ENCODE data around the gene FYN.

Gene FYN

GRCh38 chr6:111723412-111723970, 149.8 kb downstream of the FYN start:
- no peak for DNase-seq

- DNase-seq: peak; percentile 86
Measured at GRCh38 chr6:111722179-111722731, 151.0 kb downstream of the FYN start.

- peak; percentile 39 for DNase-seq
Measured at GRCh38 chr6:111721753-111722154, 151.5 kb downstream of the FYN start.

- no peak for DNase-seq
Measured at GRCh38 chr6:111720931-111721496, 152.2 kb downstream of the FYN start.

GRCh38 chr6:111718990-111719389, 154.3 kb downstream of the FYN start:
- peak; percentile 79 for DNase-seq

- DNase-seq: no peak
Measured at GRCh38 chr6:111718326-111718725, 154.9 kb downstream of the FYN start.

GRCh38 chr6:111717621-111718020, 155.6 kb downstream of the FYN start:
- no peak for DNase-seq

GRCh38 chr6:111716325-111716724, 156.9 kb downstream of the FYN start:
- DNase-seq: no peak

GRCh38 chr6:111715321-111715720, 157.9 kb downstream of the FYN start:
- no peak for DNase-seq

- no peak for DNase-seq
Measured at GRCh38 chr6:111714416-111715270, 158.6 kb downstream of the FYN start.

GRCh38 chr6:111713811-111714210, 159.4 kb downstream of the FYN start:
- no peak for DNase-seq

- no peak for DNase-seq
Measured at GRCh38 chr6:111713236-111713635, 160.0 kb downstream of the FYN start.

- peak; percentile 69 for DNase-seq
Measured at GRCh38 chr6:111711984-111712752, 161.1 kb downstream of the FYN start.

GRCh38 chr6:111711476-111711875, 161.8 kb downstream of the FYN start:
- DNase-seq: no peak

GRCh38 chr6:111710911-111711310, 162.3 kb downstream of the FYN start:
- no peak for DNase-seq

- DNase-seq: no peak
Measured at GRCh38 chr6:111710439-111710838, 162.8 kb downstream of the FYN start.

GRCh38 chr6:111709615-111710398, 163.4 kb downstream of the FYN start:
- DNase-seq: peak; percentile 78

- DNase-seq: no peak
Measured at GRCh38 chr6:111709201-111709600, 164.1 kb downstream of the FYN start.

GRCh38 chr6:111707773-111708172, 165.5 kb downstream of the FYN start:
- DNase-seq: no peak

GRCh38 chr6:111706841-111707391, 166.3 kb downstream of the FYN start:
- no peak for DNase-seq

GRCh38 chr6:111703723-111704122, 169.5 kb downstream of the FYN start:
- DNase-seq: no peak

GRCh38 chr6:111702268-111702667, 171.0 kb downstream of the FYN start:
- DNase-seq: no peak
